ENCODE results near the gene TMIGD1. TPM values are rescaled to one million over a fixed set of nuclear protein-coding genes. Genes with fewer than 3 reads are reported as not detected.

The TMIGD1 gene
- total RNA-seq, 1 experiment from 2014 or later, result not detected

- ChIA-PET RAD21 (ENCODE audit: low non-redundant PET in 1 of 2, low total read pairs in 2 of 2, uncharacterized antibody in 2 of 2, unreplicated experiment in 2 of 2) (interaction anchor here in 1 of 2 experiments (1.9 kb wide), 1 partner anchor 44 kb away, joined by 4 read pairs; no protein-coding TSS in a partner anchor), POLR2A (interaction anchor here (0.7 kb wide), 1 partner anchor 15 kb away, joined by 3 read pairs; no protein-coding TSS in a partner anchor), CTCF (interaction anchor here (0.7 to 2.0 kb wide), 2 partner anchors 44 to 187 kb away, joined by 3 to 8 read pairs; no protein-coding TSS in a partner anchor)
- no peaks in the 10 kb centered on the region for H3K9me3 ChIP-seq (ENCODE audit: control insufficient read depth in 1 of 2, insufficient read depth in 1 of 2, low read depth in 1 of 2, low read length in 2 of 2)
- no peaks in the 10 kb centered on the region for H3K27me3 ChIP-seq (ENCODE audit: insufficient read depth, low read length)
- DNase-seq (ENCODE audit: low read depth, low spot score), result no peak
- H3K79me2 ChIP-seq (ENCODE audit: insufficient read depth, low read length), result peaks cover 26% of the 10 kb centered on the region
- no peaks in the 10 kb centered on the region for H4K20me1 ChIP-seq (ENCODE audit: insufficient read depth)
- H3K4me3 ChIP-seq (replicated peaks in 1 of 2; ENCODE audit: low read depth in 1 of 2, low read length in 2 of 2), result peak overlapping the region; percentile 78 to 87
- H3K27ac ChIP-seq (ENCODE audit: low read depth, low read length), result peak overlapping the region; percentile 73
- peak; percentile 69 for ATAC-seq
- TF ChIP-seq YY1 (IDR thresholded peaks at IDR 0.05; ENCODE audit: extremely low read depth, insufficient replicate concordance, low read depth, low read length), result no peak
- TF ChIP-seq EGR1 (IDR thresholded peaks at IDR 0.05; ENCODE audit: low read depth), result no peak
- no peak for TF ChIP-seq SRF (IDR thresholded peaks at IDR 0.05; ENCODE audit: low read depth)
- no peak for TF ChIP-seq POLR2AphosphoS5 (IDR thresholded peaks at IDR 0.05; ENCODE audit: low read depth, low read length)
- TF ChIP-seq POLR2A (IDR thresholded peaks at IDR 0.05; ENCODE audit: borderline replicate concordance, extremely low read depth, insufficient read depth, insufficient read length), result no peak
- TF ChIP-seq MAX (IDR thresholded peaks at IDR 0.05), result no peak
- no peak for TF ChIP-seq ATF3 (IDR thresholded peaks at IDR 0.05)
- TF ChIP-seq FOSL1 (IDR thresholded peaks at IDR 0.05; ENCODE audit: low read depth), result no peak
- TF ChIP-seq ZBTB33 (IDR thresholded peaks at IDR 0.05; ENCODE audit: extremely low read depth, insufficient replicate concordance, low read length), result no peak
- no peak for TF ChIP-seq ELF1 (IDR thresholded peaks at IDR 0.05; ENCODE audit: borderline replicate concordance, low read depth)
- no peak for TF ChIP-seq TCF7L2 (IDR thresholded peaks at IDR 0.05; ENCODE audit: borderline replicate concordance, extremely low read depth, insufficient read depth, insufficient read length)
- TF ChIP-seq CBX3 (IDR thresholded peaks at IDR 0.05; ENCODE audit: low read depth), result no peak
- TF ChIP-seq EZH2phosphoT487 (IDR thresholded peaks at IDR 0.05; ENCODE audit: borderline replicate concordance), result no peak
- H3K9me2 ChIP-seq (ENCODE audit: insufficient read depth), result no peaks in the 10 kb centered on the region
- peak overlapping the region; percentile 76 for H2AFZ ChIP-seq (ENCODE audit: low read depth, low read length, poor library complexity, severe bottlenecking)
- TSS peak; percentile 76 for BruUV-seq (replicated peaks)
- H3K4me2 ChIP-seq (ENCODE audit: low read length), result peak overlapping the region; percentile 79
- peaks cover 8 to 17% of the 10 kb centered on the region in 2 experiments; a peak in 3 of 4 replicates for H3K4me1 ChIP-seq (ENCODE audit: control insufficient read depth in 1 of 2, insufficient read depth in 2 of 2, low read length in 2 of 2)
- peaks cover 6 to 9% of the 10 kb centered on the region in 2 experiments; a peak in 3 of 4 replicates for H3K36me3 ChIP-seq (ENCODE audit: control insufficient read depth in 1 of 2, insufficient read depth in 2 of 2, low read length in 2 of 2)
- intact Hi-C loops (cut with micrococcal nuclease), result no loop called here
- H3K9ac ChIP-seq (ENCODE audit: low read length), result peak overlapping the region; percentile 90
Measured at GRCh38 chr17:30292286-30292858, 41.5 kb downstream of the TMIGD1 start.
